ENCODE results near the gene AMBN. TPM values are rescaled to one million over a fixed set of nuclear protein-coding genes. Genes with fewer than 3 reads are reported as not detected.

Gene AMBN
- total RNA-seq = not detected
- polyA plus RNA-seq = not detected
- long read RNA-seq, donor 1 = 0 reads
- long read RNA-seq, donor 2 = 0 reads
- long read RNA-seq, donor 3 = 0 reads
- long read RNA-seq, donor 4 = 0 reads

- no peaks in the 10 kb centered on the region for H3K27me3 ChIP-seq (ENCODE audit: control insufficient read depth, insufficient read depth)
- intact Hi-C loops (cut with DNase I) = no loop called here
- H3K27ac ChIP-seq (ENCODE audit: low read length) = no peak within 1 kb of the TSS
- WGBS = 61% methylated on average over 5 of the region's 5 CpGs
- H3K4me1 ChIP-seq (ENCODE audit: control insufficient read depth, insufficient read depth, low read length) = no peaks in the 10 kb centered on the region
- no peak for DNase-seq
- no peak for ATAC-seq
- no peak within 1 kb of the TSS for H3K4me3 ChIP-seq (ENCODE audit: low read length)
- H3K9me3 ChIP-seq (ENCODE audit: control insufficient read depth, low read length) = no peaks in the 10 kb centered on the region
Observed at GRCh38 chr4:70591955-70592582, at the start of gene AMBN. TSS of gene AMBN (plus strand) at chr4:70592256. CDS start at chr4:70592359, 103 bp downstream.

GRCh38 chr4:70544279-70544868 is 47.7 kb upstream of the AMBN start:
- no peaks in the 10 kb centered on the region for H3K27me3 ChIP-seq (ENCODE audit: control insufficient read depth, insufficient read depth)
- ATAC-seq = no peak
- no peaks in the 10 kb centered on the region for H3K4me1 ChIP-seq (ENCODE audit: control insufficient read depth, insufficient read depth, low read length)
- intact Hi-C loops (cut with DNase I) = no loop called here
- no peak overlapping the region for H3K27ac ChIP-seq (ENCODE audit: low read length)
- DNase-seq = no peak
- H3K4me3 ChIP-seq (ENCODE audit: low read length) = no peak overlapping the region
- H3K9me3 ChIP-seq (ENCODE audit: control insufficient read depth, low read length) = no peaks in the 10 kb centered on the region

- no peak overlapping the region for H3K4me3 ChIP-seq (ENCODE audit: low read length)
- H3K9me3 ChIP-seq (ENCODE audit: control insufficient read depth, low read length) = no peaks in the 10 kb centered on the region
- H3K27ac ChIP-seq (ENCODE audit: low read length) = no peak overlapping the region
- WGBS = 35% methylated on average over 1 of the region's 1 CpG
- DNase-seq (no peak), ATAC-seq (no peak)
- no peaks in the 10 kb centered on the region for H3K27me3 ChIP-seq (ENCODE audit: control insufficient read depth, insufficient read depth)
- intact Hi-C loops (cut with DNase I) = no loop called here
- H3K4me1 ChIP-seq (ENCODE audit: control insufficient read depth, insufficient read depth, low read length) = no peaks in the 10 kb centered on the region
Observed at GRCh38 chr4:70556856-70557255, 35.2 kb upstream of the AMBN start.

- intact Hi-C loops (cut with DNase I) = no loop called here
- Histone ChIP-seq H3K4me3 (ENCODE audit: low read length) (no peak overlapping the region), H3K9me3 (ENCODE audit: control insufficient read depth, low read length) (no peaks in the 10 kb centered on the region), H3K4me1 (ENCODE audit: control insufficient read depth, insufficient read depth, low read length) (no peaks in the 10 kb centered on the region), H3K27ac (ENCODE audit: low read length) (no peak overlapping the region), H3K27me3 (ENCODE audit: control insufficient read depth, insufficient read depth) (no peaks in the 10 kb centered on the region)
- WGBS = 27% methylated on average over 2 of the region's 2 CpGs
- DNase-seq (peak in 2 of 3 donors; percentile 26 to 56), ATAC-seq (no peak)
Observed at GRCh38 chr4:70559211-70559830, 32.7 kb upstream of the AMBN start.

GRCh38 chr4:70559924-70560323 is 32.1 kb upstream of the AMBN start:
- H3K9me3 ChIP-seq (ENCODE audit: control insufficient read depth, low read length) = no peaks in the 10 kb centered on the region
- no peak for ATAC-seq
- no peak overlapping the region for H3K27ac ChIP-seq (ENCODE audit: low read length)
- no peaks in the 10 kb centered on the region for H3K27me3 ChIP-seq (ENCODE audit: control insufficient read depth, insufficient read depth)
- no peak for DNase-seq
- no peak overlapping the region for H3K4me3 ChIP-seq (ENCODE audit: low read length)
- WGBS = 82% methylated on average over 1 of the region's 1 CpG
- H3K4me1 ChIP-seq (ENCODE audit: control insufficient read depth, insufficient read depth, low read length) = no peaks in the 10 kb centered on the region
- intact Hi-C loops (cut with DNase I) = no loop called here

GRCh38 chr4:70564033-70564432 is 28.0 kb upstream of the AMBN start:
- WGBS = 81% methylated on average over 8 of the region's 8 CpGs
- no peak for ATAC-seq
- H3K4me3 ChIP-seq (ENCODE audit: low read length) = no peak overlapping the region
- intact Hi-C loops (cut with DNase I) = no loop called here
- no peak for DNase-seq
- H3K27me3 ChIP-seq (ENCODE audit: control insufficient read depth, insufficient read depth) = no peaks in the 10 kb centered on the region
- H3K9me3 ChIP-seq (ENCODE audit: control insufficient read depth, low read length) = no peaks in the 10 kb centered on the region
- H3K27ac ChIP-seq (ENCODE audit: low read length) = no peak overlapping the region
- no peaks in the 10 kb centered on the region for H3K4me1 ChIP-seq (ENCODE audit: control insufficient read depth, insufficient read depth, low read length)

GRCh38 chr4:70570796-70571195 is 21.3 kb upstream of the AMBN start:
- H3K4me1 ChIP-seq (ENCODE audit: control insufficient read depth, insufficient read depth, low read length) = no peaks in the 10 kb centered on the region
- WGBS = 77% methylated on average over 2 of the region's 2 CpGs
- H3K4me3 ChIP-seq (ENCODE audit: low read length) = no peak overlapping the region
- intact Hi-C loops (cut with DNase I) = no loop called here
- H3K27me3 ChIP-seq (ENCODE audit: control insufficient read depth, insufficient read depth) = no peaks in the 10 kb centered on the region
- H3K9me3 ChIP-seq (ENCODE audit: control insufficient read depth, low read length) = no peaks in the 10 kb centered on the region
- DNase-seq (no peak), ATAC-seq (no peak)
- no peak overlapping the region for H3K27ac ChIP-seq (ENCODE audit: low read length)

- no peak overlapping the region for H3K4me3 ChIP-seq (ENCODE audit: low read length)
- ATAC-seq = no peak
- no peak overlapping the region for H3K27ac ChIP-seq (ENCODE audit: low read length)
- H3K27me3 ChIP-seq (ENCODE audit: control insufficient read depth, insufficient read depth) = no peaks in the 10 kb centered on the region
- no peaks in the 10 kb centered on the region for H3K9me3 ChIP-seq (ENCODE audit: control insufficient read depth, low read length)
- DNase-seq = no peak
- H3K4me1 ChIP-seq (ENCODE audit: control insufficient read depth, insufficient read depth, low read length) = no peaks in the 10 kb centered on the region
- 43% methylated on average over 2 of the region's 2 CpGs for WGBS
- intact Hi-C loops (cut with DNase I) = no loop called here
Observed at GRCh38 chr4:70571772-70572171, 20.3 kb upstream of the AMBN start.

- H3K27me3 ChIP-seq (ENCODE audit: control insufficient read depth, insufficient read depth) = no peaks in the 10 kb centered on the region
- H3K4me1 ChIP-seq (ENCODE audit: control insufficient read depth, insufficient read depth, low read length) = no peaks in the 10 kb centered on the region
- no peak for DNase-seq
- no peaks in the 10 kb centered on the region for H3K9me3 ChIP-seq (ENCODE audit: control insufficient read depth, low read length)
- H3K27ac ChIP-seq (ENCODE audit: low read length) = no peak overlapping the region
- ATAC-seq = no peak
- intact Hi-C loops (cut with DNase I) = no loop called here
- no peak overlapping the region for H3K4me3 ChIP-seq (ENCODE audit: low read length)
Observed at GRCh38 chr4:70575964-70576363, 16.1 kb upstream of the AMBN start.

- DNase-seq (no peak), ATAC-seq (no peak)
- no peaks in the 10 kb centered on the region for H3K27me3 ChIP-seq (ENCODE audit: control insufficient read depth, insufficient read depth)
- H3K4me3 ChIP-seq (ENCODE audit: low read length) = no peak overlapping the region
- WGBS = 65% methylated on average over 6 of the region's 6 CpGs
- no peaks in the 10 kb centered on the region for H3K4me1 ChIP-seq (ENCODE audit: control insufficient read depth, insufficient read depth, low read length)
- no peaks in the 10 kb centered on the region for H3K9me3 ChIP-seq (ENCODE audit: control insufficient read depth, low read length)
- no peak overlapping the region for H3K27ac ChIP-seq (ENCODE audit: low read length)
- intact Hi-C loops (cut with DNase I) = no loop called here
Observed at GRCh38 chr4:70577220-70577927, 14.7 kb upstream of the AMBN start.

- no peaks in the 10 kb centered on the region for H3K27me3 ChIP-seq (ENCODE audit: control insufficient read depth, insufficient read depth)
- no peak overlapping the region for H3K4me3 ChIP-seq (ENCODE audit: low read length)
- H3K4me1 ChIP-seq (ENCODE audit: control insufficient read depth, insufficient read depth, low read length) = no peaks in the 10 kb centered on the region
- WGBS = 87% methylated on average over 2 of the region's 2 CpGs
- DNase-seq = no peak
- H3K9me3 ChIP-seq (ENCODE audit: control insufficient read depth, low read length) = no peaks in the 10 kb centered on the region
- H3K27ac ChIP-seq (ENCODE audit: low read length) = no peak overlapping the region
- intact Hi-C loops (cut with DNase I) = no loop called here
- ATAC-seq = no peak
Observed at GRCh38 chr4:70581980-70582379, 10.1 kb upstream of the AMBN start.
